ENCODE data around the gene TRIM17. TPM values are rescaled to one million over a fixed set of nuclear protein-coding genes. Genes with fewer than 3 reads are reported as not detected.

The TRIM17 gene
- total RNA-seq, 1 experiment from 2014 or later, result not detected

DNA sequence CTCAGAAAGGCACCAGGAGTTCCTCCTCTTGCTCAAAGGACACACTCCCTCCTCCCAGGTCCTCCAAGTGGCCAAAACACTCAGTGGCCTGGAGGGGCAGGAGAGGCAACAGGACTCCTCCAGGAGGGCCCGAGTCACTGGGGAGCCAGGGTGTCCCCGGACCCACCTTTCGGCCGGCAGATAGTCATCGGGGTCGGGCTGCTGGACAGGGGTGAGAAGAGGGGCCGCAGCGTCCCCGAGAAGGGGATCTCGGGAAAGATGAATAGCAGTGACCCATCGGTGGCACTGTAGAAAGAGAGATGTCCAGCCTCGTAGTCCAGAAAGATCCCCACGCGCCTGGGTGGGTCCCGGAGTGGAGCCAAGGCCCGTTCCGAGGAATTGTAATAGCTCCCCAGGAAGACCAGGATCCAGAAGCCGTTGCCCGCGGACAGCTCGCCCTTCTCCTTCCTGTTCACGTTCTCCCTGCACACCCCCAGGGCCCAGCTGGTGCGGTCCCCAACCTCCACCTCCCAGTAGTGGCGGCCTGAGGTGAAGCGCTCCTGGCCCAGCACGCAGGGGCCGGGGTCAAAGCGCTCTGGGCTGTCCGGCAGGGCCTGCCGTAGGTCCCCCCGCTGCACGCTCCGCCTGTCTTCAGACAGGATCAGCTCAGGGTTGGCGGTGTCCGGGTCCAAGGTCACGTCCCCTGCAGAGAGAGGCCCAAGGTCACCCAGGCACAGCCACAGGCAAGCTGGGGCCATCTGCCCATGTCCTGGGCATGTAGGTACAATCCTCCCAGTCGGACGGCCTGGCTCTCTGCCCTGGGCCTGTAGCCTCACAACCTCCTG, 21.9 kb downstream of the TRIM17 start:
- POLR2A ChIA-PET, result interaction anchor here (0.7 kb wide), 1 partner anchor 103 kb away, joined by 3 read pairs; no protein-coding TSS in a partner anchor
- H2AFZ ChIP-seq (ENCODE audit: low read depth, low read length, poor library complexity, severe bottlenecking), result no peak overlapping the region
- ATAC-seq (no peak), DNase-seq (ENCODE audit: low read depth, low spot score) (no peak)
- H3K4me3 ChIP-seq (replicated peaks in 1 of 2; ENCODE audit: low read depth in 1 of 2, low read length in 2 of 2), result no peak overlapping the region
- RAD21 ChIA-PET (ENCODE audit: low non-redundant PET in 1 of 2, low total read pairs in 2 of 2, uncharacterized antibody in 2 of 2, unreplicated experiment in 2 of 2), result no interaction called here
- H3K27me3 ChIP-seq (ENCODE audit: insufficient read depth, low read length), result no peaks in the 10 kb centered on the region
- no peak overlapping the region for H3K9ac ChIP-seq (ENCODE audit: low read length)
- CTCF ChIA-PET, result interaction anchor here (1.7 kb wide), 1 partner anchor 395 kb away, joined by 5 read pairs; no protein-coding TSS in a partner anchor
- TF ChIP-seq RAD21 (IDR thresholded peaks at IDR 0.05; ENCODE audit: low read depth) (no peak), EZH2 (IDR thresholded peaks at IDR 0.05) (no peak), YY1 (IDR thresholded peaks at IDR 0.05; ENCODE audit: extremely low read depth, insufficient replicate concordance, low read depth, low read length) (no peak), TCF7L2 (IDR thresholded peaks at IDR 0.05; ENCODE audit: borderline replicate concordance, extremely low read depth, insufficient read depth, insufficient read length) (no peak), ZNF274 (IDR thresholded peaks at IDR 0.05; ENCODE audit: low read depth, low read length) (no peak), SP1 (IDR thresholded peaks at IDR 0.05; ENCODE audit: low read depth) (no peak)
- TF ChIP-seq, protein P1, sequence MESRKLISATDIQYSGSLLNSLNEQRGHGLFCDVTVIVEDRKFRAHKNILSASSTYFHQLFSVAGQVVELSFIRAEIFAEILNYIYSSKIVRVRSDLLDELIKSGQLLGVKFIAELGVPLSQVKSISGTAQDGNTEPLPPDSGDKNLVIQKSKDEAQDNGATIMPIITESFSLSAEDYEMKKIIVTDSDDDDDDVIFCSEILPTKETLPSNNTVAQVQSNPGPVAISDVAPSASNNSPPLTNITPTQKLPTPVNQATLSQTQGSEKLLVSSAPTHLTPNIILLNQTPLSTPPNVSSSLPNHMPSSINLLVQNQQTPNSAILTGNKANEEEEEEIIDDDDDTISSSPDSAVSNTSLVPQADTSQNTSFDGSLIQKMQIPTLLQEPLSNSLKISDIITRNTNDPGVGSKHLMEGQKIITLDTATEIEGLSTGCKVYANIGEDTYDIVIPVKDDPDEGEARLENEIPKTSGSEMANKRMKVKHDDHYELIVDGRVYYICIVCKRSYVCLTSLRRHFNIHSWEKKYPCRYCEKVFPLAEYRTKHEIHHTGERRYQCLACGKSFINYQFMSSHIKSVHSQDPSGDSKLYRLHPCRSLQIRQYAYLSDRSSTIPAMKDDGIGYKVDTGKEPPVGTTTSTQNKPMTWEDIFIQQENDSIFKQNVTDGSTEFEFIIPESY (IDR thresholded peaks at IDR 0.05; ENCODE audit: extremely low read depth, insufficient replicate concordance, low read length), result no peak
- TF ChIP-seq, protein P2, sequence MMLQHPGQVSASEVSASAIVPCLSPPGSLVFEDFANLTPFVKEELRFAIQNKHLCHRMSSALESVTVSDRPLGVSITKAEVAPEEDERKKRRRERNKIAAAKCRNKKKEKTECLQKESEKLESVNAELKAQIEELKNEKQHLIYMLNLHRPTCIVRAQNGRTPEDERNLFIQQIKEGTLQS (IDR thresholded peaks at IDR 0.05), result no peak
- TF ChIP-seq, protein P3, sequence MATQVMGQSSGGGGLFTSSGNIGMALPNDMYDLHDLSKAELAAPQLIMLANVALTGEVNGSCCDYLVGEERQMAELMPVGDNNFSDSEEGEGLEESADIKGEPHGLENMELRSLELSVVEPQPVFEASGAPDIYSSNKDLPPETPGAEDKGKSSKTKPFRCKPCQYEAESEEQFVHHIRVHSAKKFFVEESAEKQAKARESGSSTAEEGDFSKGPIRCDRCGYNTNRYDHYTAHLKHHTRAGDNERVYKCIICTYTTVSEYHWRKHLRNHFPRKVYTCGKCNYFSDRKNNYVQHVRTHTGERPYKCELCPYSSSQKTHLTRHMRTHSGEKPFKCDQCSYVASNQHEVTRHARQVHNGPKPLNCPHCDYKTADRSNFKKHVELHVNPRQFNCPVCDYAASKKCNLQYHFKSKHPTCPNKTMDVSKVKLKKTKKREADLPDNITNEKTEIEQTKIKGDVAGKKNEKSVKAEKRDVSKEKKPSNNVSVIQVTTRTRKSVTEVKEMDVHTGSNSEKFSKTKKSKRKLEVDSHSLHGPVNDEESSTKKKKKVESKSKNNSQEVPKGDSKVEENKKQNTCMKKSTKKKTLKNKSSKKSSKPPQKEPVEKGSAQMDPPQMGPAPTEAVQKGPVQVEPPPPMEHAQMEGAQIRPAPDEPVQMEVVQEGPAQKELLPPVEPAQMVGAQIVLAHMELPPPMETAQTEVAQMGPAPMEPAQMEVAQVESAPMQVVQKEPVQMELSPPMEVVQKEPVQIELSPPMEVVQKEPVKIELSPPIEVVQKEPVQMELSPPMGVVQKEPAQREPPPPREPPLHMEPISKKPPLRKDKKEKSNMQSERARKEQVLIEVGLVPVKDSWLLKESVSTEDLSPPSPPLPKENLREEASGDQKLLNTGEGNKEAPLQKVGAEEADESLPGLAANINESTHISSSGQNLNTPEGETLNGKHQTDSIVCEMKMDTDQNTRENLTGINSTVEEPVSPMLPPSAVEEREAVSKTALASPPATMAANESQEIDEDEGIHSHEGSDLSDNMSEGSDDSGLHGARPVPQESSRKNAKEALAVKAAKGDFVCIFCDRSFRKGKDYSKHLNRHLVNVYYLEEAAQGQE (IDR thresholded peaks at IDR 0.05; ENCODE audit: low read depth), result no peak
- intact Hi-C loops (cut with micrococcal nuclease), result loop anchor here (5.0 kb wide), 1 partner anchor 397 kb away; no protein-coding TSS in a partner anchor
- peaks cover 4% of the 10 kb centered on the region; the same call in 1 of the 2 replicates for H3K79me2 ChIP-seq (ENCODE audit: insufficient read depth, low read length)
- no peaks in the 10 kb centered on the region for H4K20me1 ChIP-seq (ENCODE audit: insufficient read depth)
- H3K27ac ChIP-seq (ENCODE audit: low read depth, low read length), result peak overlapping the region; percentile 42; the same call in 1 of the 2 replicates
- no peaks in the 10 kb centered on the region for H3K9me3 ChIP-seq (ENCODE audit: control insufficient read depth in 1 of 2, insufficient read depth in 1 of 2, low read depth in 1 of 2, low read length in 2 of 2)
- peaks cover 12 to 28% of the 10 kb centered on the region in 2 experiments; a peak in 3 of 4 replicates for H3K36me3 ChIP-seq (ENCODE audit: control insufficient read depth in 1 of 2, insufficient read depth in 2 of 2, low read length in 2 of 2)
- BruUV-seq (replicated peaks), result no TSS peak
- H3K4me1 ChIP-seq (ENCODE audit: control insufficient read depth in 1 of 2, insufficient read depth in 2 of 2, low read length in 2 of 2), result peaks cover 25 to 33% of the 10 kb centered on the region in 2 experiments
- no peak overlapping the region for H3K4me2 ChIP-seq (ENCODE audit: low read length)
- H3K9me2 ChIP-seq (ENCODE audit: insufficient read depth), result no peaks in the 10 kb centered on the region

Measured in HCT116 (cell line).